ENCODE results near the gene NCAM1. TPM values are rescaled to one million over a fixed set of nuclear protein-coding genes. Genes with fewer than 3 reads are reported as not detected.

The NCAM1 gene
- total RNA-seq, 4 donors from 2014 or later = 1.8 to 42.9 (median 10.5) TPM

DNA sequence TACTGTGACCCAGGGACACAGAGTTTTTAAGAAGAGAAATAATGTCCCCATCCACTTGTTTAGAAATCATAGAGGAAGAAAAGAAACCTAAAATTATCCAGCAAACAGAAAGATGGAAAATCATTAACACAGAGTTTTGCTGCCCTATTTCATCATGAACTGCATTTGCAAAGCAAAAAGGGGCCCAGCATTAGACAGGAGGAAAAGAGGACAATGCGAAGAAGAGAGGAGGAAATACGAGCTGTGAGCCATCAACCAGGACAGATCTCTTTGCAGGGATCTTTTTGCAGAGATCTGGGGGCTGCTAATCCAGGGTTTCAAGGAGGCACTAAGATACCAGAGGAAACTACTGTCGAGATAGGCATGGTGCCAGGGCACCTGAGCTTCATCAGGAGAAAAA is 14.4 kb upstream of the NCAM1 start:
- Histone ChIP-seq H3K36me3 (no peaks in the 10 kb centered on the region), H3K9me3 (no peaks in the 10 kb centered on the region), H3K27ac (no peak overlapping the region), H3K4me3 (no peak overlapping the region), H3K4me1 (no peaks in the 10 kb centered on the region), H3K27me3 (no peaks in the 10 kb centered on the region)
- TF ChIP-seq POLR2A (IDR thresholded peaks at IDR 0.05) = no peak
- TF ChIP-seq, protein P1, sequence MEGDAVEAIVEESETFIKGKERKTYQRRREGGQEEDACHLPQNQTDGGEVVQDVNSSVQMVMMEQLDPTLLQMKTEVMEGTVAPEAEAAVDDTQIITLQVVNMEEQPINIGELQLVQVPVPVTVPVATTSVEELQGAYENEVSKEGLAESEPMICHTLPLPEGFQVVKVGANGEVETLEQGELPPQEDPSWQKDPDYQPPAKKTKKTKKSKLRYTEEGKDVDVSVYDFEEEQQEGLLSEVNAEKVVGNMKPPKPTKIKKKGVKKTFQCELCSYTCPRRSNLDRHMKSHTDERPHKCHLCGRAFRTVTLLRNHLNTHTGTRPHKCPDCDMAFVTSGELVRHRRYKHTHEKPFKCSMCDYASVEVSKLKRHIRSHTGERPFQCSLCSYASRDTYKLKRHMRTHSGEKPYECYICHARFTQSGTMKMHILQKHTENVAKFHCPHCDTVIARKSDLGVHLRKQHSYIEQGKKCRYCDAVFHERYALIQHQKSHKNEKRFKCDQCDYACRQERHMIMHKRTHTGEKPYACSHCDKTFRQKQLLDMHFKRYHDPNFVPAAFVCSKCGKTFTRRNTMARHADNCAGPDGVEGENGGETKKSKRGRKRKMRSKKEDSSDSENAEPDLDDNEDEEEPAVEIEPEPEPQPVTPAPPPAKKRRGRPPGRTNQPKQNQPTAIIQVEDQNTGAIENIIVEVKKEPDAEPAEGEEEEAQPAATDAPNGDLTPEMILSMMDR (IDR thresholded peaks at IDR 0.05) = no peak
- no peak for DNase-seq

DNA sequence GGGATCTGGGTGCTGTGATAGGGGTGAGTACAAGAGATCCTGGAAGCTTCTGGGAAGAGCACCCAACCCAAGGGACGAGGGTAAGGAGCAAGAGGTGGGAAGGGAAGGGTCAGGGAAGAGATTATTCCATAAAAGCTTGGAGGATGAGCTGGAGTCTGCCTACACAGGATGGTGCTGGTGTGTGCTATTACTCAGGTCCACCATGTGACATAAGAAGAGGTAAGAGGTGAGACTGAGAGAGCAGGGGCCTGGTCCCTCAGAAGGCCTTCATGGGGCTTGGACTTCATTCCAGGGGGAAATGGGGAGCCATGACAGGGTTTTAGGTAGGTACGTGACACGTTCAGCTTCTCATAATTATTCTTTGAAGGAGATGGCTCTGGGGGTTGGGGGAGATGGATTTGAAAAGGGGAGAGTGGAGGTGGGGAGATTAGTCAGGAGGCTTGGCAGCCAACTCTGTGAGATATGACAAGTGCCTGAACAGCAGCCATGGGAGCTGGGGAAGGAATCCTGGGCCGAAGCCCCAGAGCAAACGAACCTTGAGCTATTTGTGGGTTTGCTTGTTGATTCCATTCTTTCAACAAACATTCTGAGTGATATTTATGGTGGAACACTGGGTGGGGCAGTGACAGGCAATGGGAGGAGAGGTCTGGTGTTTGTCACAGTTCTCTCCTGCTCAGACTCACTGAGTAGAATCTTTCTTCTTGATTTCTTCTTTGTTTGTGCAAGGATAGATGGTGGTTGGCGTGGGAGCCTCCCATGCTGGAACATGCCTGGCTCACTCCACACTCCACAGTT is 11.2 kb upstream of the NCAM1 start:
- H3K4me1 ChIP-seq = no peaks in the 10 kb centered on the region

DNA sequence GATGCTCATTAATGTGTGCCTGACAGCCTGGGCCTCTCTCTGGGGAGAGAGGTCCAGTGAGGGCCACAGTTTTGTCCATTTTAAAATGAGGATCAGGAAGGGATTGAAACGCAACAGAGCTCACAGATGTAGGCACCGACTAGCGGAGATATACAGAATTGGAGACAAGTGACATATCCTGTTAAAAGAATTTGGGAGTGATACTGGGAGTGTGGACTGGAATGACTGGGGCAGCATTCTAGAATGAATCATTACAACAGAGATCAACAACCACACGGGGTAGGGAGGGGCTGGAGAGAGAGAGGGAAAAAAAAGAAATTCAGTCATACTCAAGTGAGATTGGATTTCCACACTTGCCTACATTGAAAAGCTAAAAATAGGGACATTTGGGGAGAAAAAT is 2.5 kb upstream of the NCAM1 start:
- TF ChIP-seq, protein P1 (IDR thresholded peaks at IDR 0.05) = peak in 1 of 6 experiments; percentile 13
- no peak for TF ChIP-seq POLR2A (IDR thresholded peaks at IDR 0.05)
- H3K27me3 ChIP-seq = no peaks in the 10 kb centered on the region
- DNase-seq = no peak

More for the DNA sequence above, 11.2 kb upstream of the NCAM1 start:
- Histone ChIP-seq H3K27ac (no peak overlapping the region), H3K27me3 (no peaks in the 10 kb centered on the region), H3K36me3 (no peaks in the 10 kb centered on the region), H3K4me3 (no peak overlapping the region), H3K9me3 (no peaks in the 10 kb centered on the region)
- TF ChIP-seq POLR2A (IDR thresholded peaks at IDR 0.05) = no peak
- TF ChIP-seq, protein P1 (IDR thresholded peaks at IDR 0.05) = no peak
- DNase-seq = no peak

GRCh38 chr11:112961751-112962578 is 745 bp downstream of the NCAM1 start:
- Histone ChIP-seq H3K27me3 (no peaks in the 10 kb centered on the region), H3K4me3 (peak overlapping the region; percentile 33 to 59 (median 48)), H3K27ac (peak overlapping the region in 3 of 4 donors; percentile 43 to 62 (median 46))

More for the DNA sequence above, 2.5 kb upstream of the NCAM1 start:
- Histone ChIP-seq H3K9me3 (no peaks in the 10 kb centered on the region), H3K36me3 (no peaks in the 10 kb centered on the region), H3K27ac (no peak overlapping the region), H3K4me1 (peaks cover 0 to 14% (median 0%) of the 10 kb centered on the region in 4 donors), H3K4me3 (no peak overlapping the region)

More at GRCh38 chr11:112961751-112962578, 745 bp downstream of the NCAM1 start:
- peak in 1 of 3 donors; percentile 47 for DNase-seq
- TF ChIP-seq POLR2A (IDR thresholded peaks at IDR 0.05) = no peak
- TF ChIP-seq, protein P1 (IDR thresholded peaks at IDR 0.05) = no peak
- no peaks in the 10 kb centered on the region for H3K36me3 ChIP-seq
- H3K9me3 ChIP-seq = no peaks in the 10 kb centered on the region
- H3K4me1 ChIP-seq = peaks cover 0 to 14% (median 0%) of the 10 kb centered on the region in 4 donors

All from Peyer's patch (tissue), 4 donors.